ENCODE results near the gene IP6K1. TPM values are rescaled to one million over a fixed set of nuclear protein-coding genes. Genes with fewer than 3 reads are reported as not detected.

Gene IP6K1
- total RNA-seq, 1 experiment from 2014 or later, result 42.2 TPM

DNA sequence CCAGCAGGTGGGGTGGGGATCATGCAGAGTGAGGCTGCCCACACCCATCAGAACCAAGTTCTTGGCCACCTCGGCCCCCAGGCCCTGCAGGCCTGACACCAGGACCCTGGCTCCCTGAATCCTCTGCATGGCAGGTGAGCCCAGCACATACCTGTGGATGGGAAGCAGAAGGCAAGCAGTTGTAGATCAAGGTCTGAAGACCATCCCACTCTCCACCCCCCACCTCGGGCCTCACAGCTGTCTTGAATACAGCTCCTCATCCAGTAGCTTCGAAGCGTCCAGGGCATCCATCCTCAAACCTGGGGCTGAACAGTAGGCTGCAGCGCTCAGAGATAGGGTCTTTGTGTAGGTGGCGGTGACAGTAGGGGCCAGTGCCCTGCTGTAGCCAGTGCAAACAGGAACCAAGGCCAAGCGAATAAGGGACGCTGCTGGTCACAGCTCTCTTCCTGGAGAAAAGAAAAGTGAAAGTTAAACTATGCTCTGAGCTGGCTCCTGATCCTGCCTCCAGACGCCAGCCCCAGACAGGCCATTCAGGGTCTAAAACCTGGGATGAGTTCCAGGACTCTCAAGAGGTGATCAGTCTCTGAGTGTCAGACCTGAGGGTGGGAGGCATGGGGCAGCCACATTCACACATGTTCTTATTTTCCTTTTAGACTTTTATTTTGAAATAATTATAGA, 27.3 kb upstream of the IP6K1 start, which contains the start of gene UBA7:
Gene UBA7 (minus strand): TSS at position 457 of the 678 bp plus-strand sequence. CDS start 166 bp downstream, at position 291.
- H3K36me3 Mint-ChIP-seq (ENCODE audit: insufficient read depth in 1 of 3, low read depth in 3 of 3), result no peaks in the 10 kb centered on the region
- H3K23me2 ChIP-seq (ENCODE audit: insufficient read length, low read depth, low read length, poor library complexity, severe bottlenecking), result no peaks in the 10 kb centered on the region
- H3K27ac ChIP-seq (ENCODE audit: insufficient read length, low read depth, low read length), result no peak within 1 kb of the TSS
- no peak within 1 kb of the TSS for H2BK120ac ChIP-seq (ENCODE audit: low read depth, low read length, poor library complexity, severe bottlenecking)
- no peak within 1 kb of the TSS for H3K18ac ChIP-seq (ENCODE audit: insufficient read length, low read depth, low read length)
- no peaks in the 10 kb centered on the region for H3K4me1 ChIP-seq (ENCODE audit: insufficient read depth, low read length)
- no peak within 1 kb of the TSS for H3K4me2 ChIP-seq (ENCODE audit: insufficient read depth, insufficient read length, low read length)
- no peak within 1 kb of the TSS for H3K4ac ChIP-seq (ENCODE audit: low read depth, low read length)
- H3K56ac ChIP-seq (ENCODE audit: insufficient read length, low read depth, low read length), result no peak within 1 kb of the TSS
- H2BK12ac ChIP-seq (ENCODE audit: insufficient read length, low read depth, low read length), result no peak within 1 kb of the TSS
- H3T11ph ChIP-seq (ENCODE audit: low read length), result no peak within 1 kb of the TSS
- H2AK5ac ChIP-seq (ENCODE audit: insufficient read length, low read length), result no peak within 1 kb of the TSS
- no peak within 1 kb of the TSS for H4K8ac ChIP-seq (replicated peaks; ENCODE audit: insufficient read length, low read depth, low read length)
- no peaks in the 10 kb centered on the region for H3K27me3 Mint-ChIP-seq (ENCODE audit: low read depth)
- no peaks in the 10 kb centered on the region for H3K9me3 Mint-ChIP-seq
- no peaks in the 10 kb centered on the region for H3K4me1 Mint-ChIP-seq
- no peak within 1 kb of the TSS for H2AFZ ChIP-seq (ENCODE audit: low read length)
- H3K23ac ChIP-seq (ENCODE audit: insufficient read length, low read depth, low read length), result no peak within 1 kb of the TSS
- H3K27ac Mint-ChIP-seq, result no peak within 1 kb of the TSS; a peak in 1 of 7 replicates
- H3K9me3 ChIP-seq (ENCODE audit: control insufficient read depth, low read depth, low read length), result no peaks in the 10 kb centered on the region
- no peaks in the 10 kb centered on the region for H4K20me1 ChIP-seq (ENCODE audit: control insufficient read depth, insufficient read depth, insufficient read length)
- H4K91ac ChIP-seq (ENCODE audit: insufficient read length, low read depth, low read length), result no peak within 1 kb of the TSS
- H2BK20ac ChIP-seq (ENCODE audit: low read depth, low read length, poor library complexity, severe bottlenecking), result no peak within 1 kb of the TSS
- no peak within 1 kb of the TSS for H3K4me3 Mint-ChIP-seq
- no peaks in the 10 kb centered on the region for H3K27me3 ChIP-seq (ENCODE audit: insufficient read depth, low read length)
- WGBS (ENCODE audit: extremely low coverage, insufficient read length, low lambda C conversion rate), result no CpG with 5 or more reads among the region's 9 CpGs
- H3K79me2 ChIP-seq (ENCODE audit: insufficient read depth, low read length), result no peaks in the 10 kb centered on the region
- H3K14ac ChIP-seq (ENCODE audit: insufficient read depth, low read length), result no peak within 1 kb of the TSS
- H3K9ac ChIP-seq (ENCODE audit: extremely low read depth, insufficient read length, low read length), result no peak within 1 kb of the TSS
- H3K79me1 ChIP-seq (ENCODE audit: insufficient read depth, low read depth, low read length, poor library complexity, severe bottlenecking), result no peaks in the 10 kb centered on the region
- no peak for TF ChIP-seq CTCF (conservative IDR thresholded peaks at IDR 0.05)
- H4K5ac ChIP-seq (ENCODE audit: insufficient read length, low read depth, low read length), result no peak within 1 kb of the TSS
- no peak within 1 kb of the TSS for H2BK15ac ChIP-seq (ENCODE audit: low read depth, low read length)
- no peak within 1 kb of the TSS for H2BK5ac ChIP-seq (ENCODE audit: insufficient read length, low read length)
- no peak for DNase-seq
